GM12865 (cell line): Measurements from ENCODE around the gene NCAM2.

Source experiments
- DNase-seq: peaks from one replicate; pipeline ENCODE4 v3.0.0; 2010; ENCODE audit warnings: low read depth
- H3K4me3 ChIP-seq: 2 replicates; pipeline ENCODE4 v1.5.1; 2011; ENCODE audit warnings: mild to moderate bottlenecking, low read depth, low read length, control low read depth
- CTCF ChIP-seq: IDR thresholded peaks from 2 replicates; pipeline ENCODE4 v1.5.1; 2011; ENCODE audit warnings: low read length, control low read depth, low read depth, inconsistent platforms; ENCODE audit not compliant: insufficient read depth; ENCODE audit errors: missing control alignments

Gene NCAM2

GRCh38 chr21:20997636-20998455, at the start of gene NCAM2:
TSS of gene NCAM2 (plus strand) at chr21:20998409.
- no peak for TF ChIP-seq CTCF
- no peak within 1 kb of the TSS for H3K4me3 ChIP-seq
- peak; percentile 24 for DNase-seq

GRCh38 chr21:20949884-20950283, 48.3 kb upstream of the NCAM2 start:
- no peak for DNase-seq
- no peak overlapping the region for H3K4me3 ChIP-seq
- no peak for TF ChIP-seq CTCF

GRCh38 chr21:20965816-20966215, 32.4 kb upstream of the NCAM2 start:
- no peak overlapping the region for H3K4me3 ChIP-seq
- no peak for DNase-seq
- TF ChIP-seq CTCF, result no peak

GRCh38 chr21:20968391-20968790, 29.8 kb upstream of the NCAM2 start:
- no peak for DNase-seq
- no peak for TF ChIP-seq CTCF
- H3K4me3 ChIP-seq, result no peak overlapping the region

- H3K4me3 ChIP-seq, result no peak overlapping the region
- DNase-seq, result no peak
- TF ChIP-seq CTCF, result no peak
Observed at GRCh38 chr21:20970691-20971090, 27.5 kb upstream of the NCAM2 start.

- H3K4me3 ChIP-seq, result no peak overlapping the region
- peak; percentile 16 for TF ChIP-seq CTCF
- peak; percentile 33 for DNase-seq
Observed at GRCh38 chr21:20971296-20971921, 26.8 kb upstream of the NCAM2 start.
